Pancreas (tissue), 10 donors: Measurements from ENCODE around the gene SRGAP3. TPM values are rescaled to one million over a fixed set of nuclear protein-coding genes. Genes with fewer than 3 reads are reported as not detected.
A peak's percentile ranks its signal among the peaks of the same experiment; 100 is the strongest.

Experiments used
- ATAC-seq, 4 donors: fragments of 200-7000 bp; cut with Tn5 transposase; one replicate each; pipeline versions ENCODE4 v1.8.0 to v1.9.1; 2020; ENCODE audit warnings: mild to moderate bottlenecking in 4 of 4, moderate library complexity in 4 of 4
- DNase-seq, 6 donors: peaks; one replicate each; pipeline ENCODE4 v3.0.0-alpha.2; 2020
- FAIRE-seq: peaks from 2 replicates; lab custom pipeline; 2012; peaks lifted over from hg19 to GRCh38; lab: Jason Lieb, UNC
- H3K27ac ChIP-seq, 4 donors: fragments of 200-600 bp; sonication (generic); 1 replicate in 3 of 4; 2 replicates in 1 of 4; pipeline versions ENCODE4 v1.5.0 to v1.8.0; 2020
- H3K27me3 ChIP-seq, 4 donors: fragments of 200-600 bp; one replicate each; pipeline ENCODE4 v1.8.0; 2021
- H3K36me3 ChIP-seq, 3 donors: fragments of 200-600 bp; sonication (generic) in 1 of 3; one replicate each; pipeline versions ENCODE4 v1.5.0 to v1.8.0; 2020 to 2021
- H3K4me1 ChIP-seq, 3 donors: fragments of 200-600 bp; one replicate each; pipeline ENCODE4 v1.8.0; 2021
- H3K4me3 ChIP-seq, 4 donors: fragments of 200-600 bp; sonication (generic) in 2 of 4; one replicate each; pipeline versions ENCODE4 v1.5.0 to v1.8.0; 2020 to 2021
- H3K9me3 ChIP-seq, 4 donors: fragments of 200-600 bp; one replicate each; pipeline ENCODE4 v1.8.0; 2021
- CTCF ChIP-seq, 4 donors: fragments of 200-600 bp; sonication (generic) in 3 of 4; IDR thresholded peaks; one replicate each; pipeline versions ENCODE4 v1.5.0 to v1.8.0; 2021; ENCODE audit warnings: antibody characterized with exemption in 4 of 4
- WGBS, 2 donors: extraction: QIAGEN DNeasy Blood & Tissue Kit; methylation state at CpG; one replicate each; pipeline ENCODE4 v1.1.7; 2013; 5-methylcytosine and 5-hydroxymethylcytosine counted together
- intact Hi-C, 3 donors: fragments of 100-400 bp; cut with DNase I; formaldehyde crosslinking; loops; one replicate each; pipeline versions ENCODE4 v1.11.1 to v1.14.2; 2022
- polyA plus RNA-seq, 2 donors: library from polyadenylated mRNA; stranded (reverse); fragments of 200-250 nt; gene quantifications; one replicate each; pipeline ENCODE4 v1.2.3, GENCODE V29; 2013
- total RNA-seq, 6 donors: library from RNA; stranded (reverse); fragmentation: NEBNext Ultra II Directional in 4 of 6; extraction: Animal tissue kit (Norgen Biotek cat#: 25700) in 4 of 6; gene quantifications; one replicate each; pipeline versions ENCODE4 v1.2.1 to v1.2.4, GENCODE V29; 2021 to 2023
- donor health status: healthy with polysubstance abuse.
- donor health status: DM: no; HTN: no; CAD: no; lungs with moderate emphysema.
- donor health status: DM: no; HTN: no; CAD: no.
- donor health status: control.
- donor health status: control.
- donor health status: Bipolar disorder and iron deficiency.
- donor health status: DM: yes; HTN: yes; CAD: no.
- donor health status: DM: no; HTN: no; CAD: no.
- donor health status: DM: no; HTN: no; CAD: no.
- donor health status: DM: yes; HTN: yes; CAD: no.

Gene SRGAP3
- total and polyA plus RNA-seq, 8 donors: 1.9 to 6.5 (median 3.0) TPM

DNA sequence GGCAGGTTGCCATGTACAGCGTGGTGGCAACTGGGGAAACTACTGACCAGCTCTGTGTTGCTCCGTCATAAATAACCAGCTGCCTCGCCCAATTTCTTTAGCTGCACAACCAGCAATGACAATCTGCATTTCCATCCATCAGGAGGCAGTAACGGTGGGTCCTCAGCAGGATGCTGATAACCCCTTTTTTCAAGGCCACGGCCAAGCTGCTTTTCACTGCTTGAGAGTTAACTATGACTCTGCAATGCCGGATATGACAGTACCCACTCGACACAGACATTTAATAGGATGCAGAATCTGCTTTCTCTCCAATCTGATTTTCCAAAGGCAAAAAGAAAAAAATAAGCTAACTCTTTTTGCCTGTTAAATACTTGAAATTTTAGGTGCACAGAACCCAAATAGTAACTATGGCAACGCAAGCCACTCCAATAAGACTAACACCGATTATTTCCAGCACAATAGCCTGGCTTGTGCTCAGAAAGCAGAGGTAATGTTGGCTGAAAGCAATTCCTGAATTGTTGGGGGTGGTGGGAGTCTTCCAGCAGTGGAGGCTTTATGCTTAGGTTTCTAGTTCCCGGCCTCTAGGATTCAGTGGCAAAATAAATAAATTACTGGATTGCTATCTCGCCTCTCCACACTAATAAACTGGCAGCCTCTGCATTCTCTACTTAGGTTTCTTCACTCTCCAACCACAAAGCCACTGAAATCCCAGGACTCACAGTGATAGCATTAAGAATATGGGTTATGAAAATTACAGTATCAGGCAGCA is 31.2 kb upstream of the SRGAP3 start:
- TF ChIP-seq CTCF (IDR thresholded peaks at IDR 0.05): no peak
- H3K27me3 ChIP-seq: no peaks in the 10 kb centered on the region
- WGBS, 2 donors: 36 to 44% methylated on average over 11 of the region's 11 CpGs
- no peak overlapping the region for H3K27ac ChIP-seq
- no peaks in the 10 kb centered on the region for H3K36me3 ChIP-seq
- no peaks in the 10 kb centered on the region for H3K9me3 ChIP-seq
- no peaks in the 10 kb centered on the region for H3K4me1 ChIP-seq
- FAIRE-seq (no peak), ATAC-seq (peak in 2 of 4 donors; percentile 53 to 73), DNase-seq (no peak)
- no peak overlapping the region for H3K4me3 ChIP-seq
- intact Hi-C loops: no loop called here

DNA sequence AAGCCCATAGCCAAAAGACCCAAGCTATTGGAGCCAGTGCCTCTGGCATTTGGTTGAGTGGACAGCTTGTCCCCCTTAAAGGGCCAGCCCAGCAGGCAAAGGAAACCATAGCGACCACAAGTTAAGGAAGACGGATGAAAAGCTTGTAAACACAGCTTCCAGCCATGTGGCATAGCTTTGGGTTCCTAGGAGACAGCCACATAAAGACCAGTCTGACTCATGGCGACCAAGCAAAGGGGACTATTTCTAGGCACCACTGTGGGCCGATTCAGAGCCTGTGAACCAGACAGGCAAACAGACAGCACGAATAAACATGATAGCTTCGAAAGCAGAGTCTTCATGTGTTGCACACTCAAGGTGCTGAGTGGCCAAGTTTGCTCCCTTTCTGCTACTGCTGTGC is 30.5 kb upstream of the SRGAP3 start:
- Histone ChIP-seq H3K27ac (no peak overlapping the region), H3K4me3 (no peak overlapping the region), H3K4me1 (no peaks in the 10 kb centered on the region), H3K36me3 (no peaks in the 10 kb centered on the region), H3K27me3 (no peaks in the 10 kb centered on the region), H3K9me3 (no peaks in the 10 kb centered on the region)
- 41 to 43% methylated on average over 6 of the region's 6 CpGs for WGBS, 2 donors
- DNase-seq: no peak
- ATAC-seq: peak in 3 of 4 donors; percentile 21 to 79 (median 46)
- intact Hi-C loops: no loop called here
- no peak for FAIRE-seq
- TF ChIP-seq CTCF (IDR thresholded peaks at IDR 0.05): no peak

DNA sequence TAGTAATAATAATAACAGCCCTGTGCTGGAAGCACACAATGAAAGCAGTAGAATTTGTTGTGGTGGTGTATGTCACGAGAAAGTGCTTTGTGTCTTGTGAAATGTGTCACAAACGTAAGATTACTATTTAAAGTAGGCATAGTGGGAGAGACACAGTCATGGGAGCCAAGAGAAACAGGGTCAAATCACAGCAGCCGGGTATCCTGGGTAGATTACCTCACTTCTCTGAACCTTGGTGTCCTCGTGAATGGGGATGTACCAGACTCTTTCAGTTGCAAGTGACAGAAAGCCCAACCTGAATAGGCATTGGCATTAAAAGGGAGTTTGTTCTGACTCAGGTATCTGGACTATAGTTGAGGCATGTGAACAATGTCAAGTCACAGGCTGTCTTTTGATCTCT is 29.1 kb upstream of the SRGAP3 start:
- FAIRE-seq (no peak), DNase-seq (no peak), ATAC-seq (no peak)
- no peak for TF ChIP-seq CTCF (IDR thresholded peaks at IDR 0.05)
- H3K36me3 ChIP-seq: no peaks in the 10 kb centered on the region
- intact Hi-C loops: no loop called here
- no peaks in the 10 kb centered on the region for H3K9me3 ChIP-seq
- H3K27me3 ChIP-seq: no peaks in the 10 kb centered on the region
- H3K4me3 ChIP-seq: no peak overlapping the region
- WGBS, 2 donors: 71 to 78% methylated on average over 4 of the region's 4 CpGs
- no peaks in the 10 kb centered on the region for H3K4me1 ChIP-seq
- H3K27ac ChIP-seq: no peak overlapping the region

DNA sequence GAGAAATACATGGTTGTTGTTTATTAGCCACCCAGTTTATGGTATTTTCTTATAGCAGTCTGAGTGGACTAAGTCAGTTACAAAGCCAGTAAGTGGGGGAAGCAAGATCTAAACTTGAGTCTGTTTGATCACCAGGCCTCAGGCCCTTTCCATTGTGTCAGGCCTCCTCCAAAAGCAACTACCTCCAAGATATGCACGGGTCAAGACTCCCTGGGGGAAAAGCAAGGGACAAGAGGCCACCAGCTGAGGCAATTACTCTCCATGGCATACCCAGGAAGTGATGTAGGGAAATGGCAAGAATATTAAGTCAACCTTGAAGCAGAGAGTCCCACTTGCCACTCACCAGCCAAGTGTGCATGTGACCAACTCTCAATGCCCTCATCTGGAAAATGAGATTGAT is 28.6 kb upstream of the SRGAP3 start:
- FAIRE-seq: no peak

More for the DNA sequence above, 28.6 kb upstream of the SRGAP3 start:
- Histone ChIP-seq H3K36me3 (no peaks in the 10 kb centered on the region), H3K4me3 (no peak overlapping the region), H3K27me3 (no peaks in the 10 kb centered on the region), H3K27ac (no peak overlapping the region), H3K9me3 (no peaks in the 10 kb centered on the region), H3K4me1 (no peaks in the 10 kb centered on the region)
- TF ChIP-seq CTCF (IDR thresholded peaks at IDR 0.05): no peak
- intact Hi-C loops: no loop called here
- ATAC-seq (no peak), DNase-seq (no peak)
- 45 to 58% methylated on average over 1 of the region's 1 CpG for WGBS, 2 donors
